Suprapubic skin (tissue), 4 donors: Measurements from ENCODE around the gene DDC.

Experiments used
- CTCF ChIP-seq, 2 donors: fragments of 200-600 bp in 1 of 2; fragments of 450-650 bp in 1 of 2; sonication (generic) in 1 of 2; IDR thresholded peaks; one replicate each; pipeline ENCODE4 v1.5.1; 2016 to 2019; ENCODE audit warnings: antibody characterized with exemption in 2 of 2, mild to moderate bottlenecking in 1 of 2, moderate library complexity in 1 of 2
- EP300 ChIP-seq: sonication (generic); formaldehyde crosslinking; IDR thresholded peaks from one replicate; pipeline ENCODE4 v1.6.1; 2017; ENCODE audit warnings: antibody characterized with exemption
- POLR2A ChIP-seq, 2 donors: fragments of 450-650 bp; IDR thresholded peaks; one replicate each; pipeline ENCODE4 v1.6.1; 2017; ENCODE audit warnings: antibody characterized with exemption in 2 of 2, mild to moderate bottlenecking in 2 of 2, moderate library complexity in 2 of 2
- POLR2AphosphoS5 ChIP-seq, 3 donors: sonication (generic); formaldehyde crosslinking; IDR thresholded peaks; one replicate each; pipeline ENCODE4 v1.6.1; 2017; ENCODE audit warnings: antibody characterized with exemption in 3 of 3

- TF ChIP-seq CTCF (IDR thresholded peaks at IDR 0.05): no peak
- no peak for TF ChIP-seq POLR2AphosphoS5 (IDR thresholded peaks at IDR 0.05)
- TF ChIP-seq POLR2A (IDR thresholded peaks at IDR 0.05): no peak
- TF ChIP-seq EP300: no peak
These were observed at the start of gene DDC for GRCh38 chr7:50564640-50565558.
